Measurements from ENCODE around the gene NDFIP1. TPM values are rescaled to one million over a fixed set of nuclear protein-coding genes. Genes with fewer than 3 reads are reported as not detected.

The NDFIP1 gene, protein sequence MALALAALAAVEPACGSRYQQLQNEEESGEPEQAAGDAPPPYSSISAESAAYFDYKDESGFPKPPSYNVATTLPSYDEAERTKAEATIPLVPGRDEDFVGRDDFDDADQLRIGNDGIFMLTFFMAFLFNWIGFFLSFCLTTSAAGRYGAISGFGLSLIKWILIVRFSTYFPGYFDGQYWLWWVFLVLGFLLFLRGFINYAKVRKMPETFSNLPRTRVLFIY
- total RNA-seq (10 to 100 TPM; 67.9 to 74.5 (median 68.3) TPM), polyA plus RNA-seq (51.6 TPM)
- long read RNA-seq, donor 1, transcript NDFIP1-201 (8 exons, 3,851 nt), result major isoform, 287 of 304 reads
- long read RNA-seq, donor 1, partial matches to known transcripts, result 4 of 304 reads
- long read RNA-seq, donor 1, other reads (novel, unspliced or antisense), result 13 of 304 reads
- long read RNA-seq, donor 2, transcript NDFIP1-201 (8 exons, 3,851 nt), result major isoform, 103 of 109 reads
- long read RNA-seq, donor 2, partial matches to known transcripts, result 1 of 109 reads
- long read RNA-seq, donor 2, other reads (novel, unspliced or antisense), result 5 of 109 reads
- long read RNA-seq, donor 3, transcript NDFIP1-201 (8 exons, 3,851 nt), result major isoform, 378 of 401 reads
- long read RNA-seq, donor 3, partial matches to known transcripts, result 3 of 401 reads
- long read RNA-seq, donor 3, other reads (novel, unspliced or antisense), result 20 of 401 reads
- long read RNA-seq, donor 4, transcript NDFIP1-201 (8 exons, 3,851 nt), result major isoform, 103 of 107 reads
- long read RNA-seq, donor 4, partial matches to known transcripts, result 1 of 107 reads
- long read RNA-seq, donor 4, other reads (novel, unspliced or antisense), result 3 of 107 reads

DNA sequence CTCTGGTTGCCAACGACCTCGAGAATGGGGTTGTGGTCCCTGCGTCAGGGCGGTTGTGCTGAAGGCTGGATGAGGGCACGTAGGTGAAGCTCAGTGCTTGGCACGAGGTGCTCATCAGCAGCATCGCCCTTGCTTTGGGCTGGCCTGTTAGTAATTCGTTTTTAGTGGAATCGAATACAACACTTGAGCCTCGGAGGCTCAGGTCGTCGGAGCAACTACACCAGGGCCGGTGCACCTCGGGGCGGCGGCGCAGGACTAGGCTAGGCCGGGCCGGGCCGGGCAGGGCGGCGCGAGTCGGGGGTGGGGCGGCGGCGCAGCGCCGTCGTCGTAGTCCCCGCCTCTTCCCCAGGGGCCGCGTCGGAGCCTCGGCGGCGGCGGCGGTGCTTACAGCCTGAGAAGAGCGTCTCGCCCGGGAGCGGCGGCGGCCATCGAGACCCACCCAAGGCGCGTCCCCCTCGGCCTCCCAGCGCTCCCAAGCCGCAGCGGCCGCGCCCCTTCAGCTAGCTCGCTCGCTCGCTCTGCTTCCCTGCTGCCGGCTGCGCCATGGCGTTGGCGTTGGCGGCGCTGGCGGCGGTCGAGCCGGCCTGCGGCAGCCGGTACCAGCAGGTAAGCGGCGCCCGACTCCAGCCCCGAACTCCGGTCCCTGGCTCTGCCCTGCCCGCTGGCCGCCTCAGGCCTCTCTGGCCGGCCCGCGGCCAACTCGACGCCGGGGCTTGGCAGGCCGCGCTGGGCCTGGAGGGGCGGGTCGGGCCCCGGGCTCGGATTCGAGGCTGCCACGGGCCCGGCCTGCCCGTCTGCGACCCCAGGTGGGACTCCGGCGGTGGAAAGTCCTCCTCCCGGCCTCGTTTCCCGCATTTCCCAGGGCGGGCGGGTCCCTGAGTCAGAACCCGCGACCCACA is at the start of gene NDFIP1:
Gene NDFIP1 (plus strand): TSS at position 348 of the 899 bp plus-strand sequence. CDS start 196 bp downstream, at position 544.
- 2% methylated on average over 103 of the region's 103 CpGs for WGBS
- H3K4me3 ChIP-seq (ENCODE audit: low read length), result peak within 1 kb of the TSS; percentile 82
- H3K9me3 ChIP-seq (ENCODE audit: control insufficient read depth, low read length), result no peaks in the 10 kb centered on the region
- peak; percentile 98 to 99 for ATAC-seq
- H3K27me3 ChIP-seq (ENCODE audit: control insufficient read depth, insufficient read depth), result no peaks in the 10 kb centered on the region
- H3K4me1 ChIP-seq (ENCODE audit: control insufficient read depth, insufficient read depth, low read length), result no peaks in the 10 kb centered on the region
- H3K27ac ChIP-seq (ENCODE audit: low read length), result peak within 1 kb of the TSS; percentile 98
- intact Hi-C loops (cut with DNase I), result loop anchor here in 1 of 4 donors (5.0 kb wide), 1 partner anchor 81 kb away; no protein-coding TSS in a partner anchor
- DNase-seq, result peak; percentile 90 to 97 (median 96)

GRCh38 chr5:142059304-142059940 is 49.2 kb upstream of the NDFIP1 start:
- intact Hi-C loops (cut with DNase I), result no loop called here
- Histone ChIP-seq H3K4me1 (ENCODE audit: control insufficient read depth, insufficient read depth, low read length) (peaks cover 5% of the 10 kb centered on the region), H3K27ac (ENCODE audit: low read length) (no peak overlapping the region), H3K27me3 (ENCODE audit: control insufficient read depth, insufficient read depth) (no peaks in the 10 kb centered on the region), H3K9me3 (ENCODE audit: control insufficient read depth, low read length) (no peaks in the 10 kb centered on the region), H3K4me3 (ENCODE audit: low read length) (no peak overlapping the region)
- DNase-seq (no peak), ATAC-seq (peak; percentile 28 to 38)
- 74% methylated on average over 1 of the region's 1 CpG for WGBS

GRCh38 chr5:142063376-142063775 is 45.2 kb upstream of the NDFIP1 start:
- no peaks in the 10 kb centered on the region for H3K27me3 ChIP-seq (ENCODE audit: control insufficient read depth, insufficient read depth)
- intact Hi-C loops (cut with DNase I), result loop anchor here in 1 of 4 donors (10.0 kb wide), 1 partner anchor 49 kb away; the partner anchor contains the start of gene GNPDA1
- ATAC-seq (no peak), DNase-seq (no peak)
- H3K4me1 ChIP-seq (ENCODE audit: control insufficient read depth, insufficient read depth, low read length), result peaks cover 5% of the 10 kb centered on the region
- WGBS, result 62% methylated on average over 4 of the region's 4 CpGs
- no peak overlapping the region for H3K4me3 ChIP-seq (ENCODE audit: low read length)
- H3K27ac ChIP-seq (ENCODE audit: low read length), result peak overlapping the region; percentile 70
- H3K9me3 ChIP-seq (ENCODE audit: control insufficient read depth, low read length), result no peaks in the 10 kb centered on the region

DNA sequence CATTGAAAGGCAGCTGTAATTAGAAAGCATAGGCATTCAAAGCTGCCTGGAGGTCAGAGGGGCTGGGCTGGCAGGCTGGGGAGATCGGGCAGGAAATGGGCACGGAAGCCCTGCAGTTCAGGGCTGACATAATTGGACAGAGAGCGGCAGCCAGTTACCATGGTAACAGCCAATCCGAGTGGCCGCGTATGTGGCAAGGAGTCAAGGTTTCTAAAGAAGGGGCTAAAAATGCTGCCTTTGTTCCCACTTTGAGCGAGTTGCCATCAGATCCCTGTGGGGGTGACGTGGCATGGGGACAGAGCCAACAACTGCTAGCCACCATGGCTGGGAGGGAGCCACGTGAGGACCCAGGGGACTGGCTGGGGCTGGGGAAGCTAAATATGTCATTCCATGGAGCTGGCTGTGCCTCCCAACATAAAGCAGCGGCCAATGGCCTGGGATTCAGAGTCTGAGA is 44.7 kb upstream of the NDFIP1 start:
- H3K4me3 ChIP-seq (ENCODE audit: low read length), result no peak overlapping the region
- H3K27ac ChIP-seq (ENCODE audit: low read length), result peak overlapping the region; percentile 70
- 6% methylated on average over 10 of the region's 10 CpGs for WGBS
- peaks cover 5% of the 10 kb centered on the region for H3K4me1 ChIP-seq (ENCODE audit: control insufficient read depth, insufficient read depth, low read length)
- intact Hi-C loops (cut with DNase I), result loop anchor here in 1 of 4 donors (10.0 kb wide), 1 partner anchor 49 kb away; the partner anchor contains the start of gene GNPDA1
- no peaks in the 10 kb centered on the region for H3K9me3 ChIP-seq (ENCODE audit: control insufficient read depth, low read length)
- ATAC-seq (peak; percentile 90 to 92), DNase-seq (peak; percentile 94 to 95 (median 95))
- H3K27me3 ChIP-seq (ENCODE audit: control insufficient read depth, insufficient read depth), result no peaks in the 10 kb centered on the region

DNA sequence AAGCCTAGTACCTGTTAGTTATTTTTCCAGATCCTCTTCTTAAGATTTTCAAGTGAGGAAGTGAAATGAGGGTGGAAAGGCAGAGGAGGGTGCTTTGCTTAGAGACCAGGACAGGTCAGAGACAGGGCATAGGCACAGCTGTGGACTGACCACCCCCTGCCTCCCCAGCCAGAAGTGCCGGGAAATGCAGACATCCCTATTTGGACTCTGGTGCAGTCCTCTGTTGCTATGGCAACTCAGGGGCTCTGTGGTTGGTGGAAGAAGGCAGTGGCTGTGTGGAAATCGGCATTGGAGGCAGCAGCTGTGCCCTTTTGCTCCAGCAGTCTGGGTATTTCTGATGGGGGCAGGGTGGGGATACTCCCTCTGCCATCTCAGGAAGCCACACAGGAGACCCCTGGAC is 43.3 kb upstream of the NDFIP1 start:
- Histone ChIP-seq H3K4me1 (ENCODE audit: control insufficient read depth, insufficient read depth, low read length) (peaks cover 5% of the 10 kb centered on the region), H3K9me3 (ENCODE audit: control insufficient read depth, low read length) (no peaks in the 10 kb centered on the region), H3K4me3 (ENCODE audit: low read length) (no peak overlapping the region), H3K27ac (ENCODE audit: low read length) (no peak overlapping the region), H3K27me3 (ENCODE audit: control insufficient read depth, insufficient read depth) (no peaks in the 10 kb centered on the region)
- WGBS, result 58% methylated on average over 2 of the region's 2 CpGs
- intact Hi-C loops (cut with DNase I), result loop anchor here in 1 of 4 donors (10.0 kb wide), 1 partner anchor 50 kb away; the partner anchor contains the start of gene GNPDA1
- DNase-seq (peak in 1 of 3 donors; percentile 24), ATAC-seq (peak in 1 of 2 donors; percentile 8)

- Histone ChIP-seq H3K27ac (ENCODE audit: low read length) (no peak overlapping the region), H3K27me3 (ENCODE audit: control insufficient read depth, insufficient read depth) (no peaks in the 10 kb centered on the region), H3K4me3 (ENCODE audit: low read length) (no peak overlapping the region), H3K9me3 (ENCODE audit: control insufficient read depth, low read length) (no peaks in the 10 kb centered on the region), H3K4me1 (ENCODE audit: control insufficient read depth, insufficient read depth, low read length) (no peaks in the 10 kb centered on the region)
- ATAC-seq (no peak), DNase-seq (no peak)
- 80% methylated on average over 6 of the region's 6 CpGs for WGBS
- intact Hi-C loops (cut with DNase I), result loop anchor here in 1 of 4 donors (10.0 kb wide), 1 partner anchor 55 kb away; the partner anchor contains the start of gene GNPDA1
These were observed 38.8 kb upstream of the NDFIP1 start for GRCh38 chr5:142069606-142070399.

DNA sequence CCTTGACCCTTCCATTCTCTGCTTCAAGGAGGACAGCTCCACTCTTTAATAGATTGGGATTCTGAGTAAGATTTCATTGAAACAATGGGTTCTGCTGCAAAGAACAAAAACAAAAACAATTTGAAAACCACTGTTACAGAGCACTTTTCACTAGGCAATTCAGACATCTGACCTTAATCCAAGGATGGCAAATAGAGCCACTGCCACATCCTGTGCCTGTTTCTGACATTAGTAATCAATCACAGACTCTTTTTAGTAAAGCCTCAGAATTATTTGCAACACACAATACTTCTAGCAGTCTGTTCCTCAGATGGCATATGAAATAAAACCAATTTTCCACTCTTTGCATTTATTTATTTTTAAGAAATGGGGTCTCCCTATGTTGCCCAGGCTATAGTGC is 37.8 kb upstream of the NDFIP1 start:
- Histone ChIP-seq H3K9me3 (ENCODE audit: control insufficient read depth, low read length) (no peaks in the 10 kb centered on the region), H3K4me1 (ENCODE audit: control insufficient read depth, insufficient read depth, low read length) (no peaks in the 10 kb centered on the region), H3K27me3 (ENCODE audit: control insufficient read depth, insufficient read depth) (no peaks in the 10 kb centered on the region), H3K4me3 (ENCODE audit: low read length) (no peak overlapping the region), H3K27ac (ENCODE audit: low read length) (no peak overlapping the region)
- DNase-seq, result no peak
- no peak for ATAC-seq
- intact Hi-C loops (cut with DNase I), result no loop called here

DNA sequence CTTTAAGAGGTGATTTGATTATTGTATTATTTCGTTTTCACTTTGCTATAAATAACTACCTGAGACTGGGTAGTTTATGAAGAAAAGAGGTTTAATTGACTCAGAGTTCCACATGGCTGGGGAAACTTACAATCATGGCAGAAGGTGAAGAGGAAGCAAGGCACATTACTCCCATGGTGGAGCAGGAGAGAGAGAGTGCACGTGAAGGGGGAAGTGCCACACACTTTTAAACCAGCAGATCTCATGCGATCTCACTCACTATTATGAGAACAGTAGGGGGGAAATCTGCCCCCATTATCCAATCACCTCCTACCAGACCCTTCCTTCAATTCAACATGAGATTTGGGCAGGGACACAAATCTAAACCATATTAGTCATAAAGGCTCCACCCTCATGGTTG is 36.1 kb upstream of the NDFIP1 start:
- 65% methylated on average over 3 of the region's 3 CpGs for WGBS
- no peak for DNase-seq
- Histone ChIP-seq H3K4me1 (ENCODE audit: control insufficient read depth, insufficient read depth, low read length) (no peaks in the 10 kb centered on the region), H3K27ac (ENCODE audit: low read length) (no peak overlapping the region), H3K9me3 (ENCODE audit: control insufficient read depth, low read length) (no peaks in the 10 kb centered on the region), H3K4me3 (ENCODE audit: low read length) (no peak overlapping the region), H3K27me3 (ENCODE audit: control insufficient read depth, insufficient read depth) (no peaks in the 10 kb centered on the region)
- intact Hi-C loops (cut with DNase I), result no loop called here
- no peak for ATAC-seq

- WGBS, result 92% methylated on average over 2 of the region's 2 CpGs
- no peaks in the 10 kb centered on the region for H3K27me3 ChIP-seq (ENCODE audit: control insufficient read depth, insufficient read depth)
- ATAC-seq, result no peak
- no peak overlapping the region for H3K27ac ChIP-seq (ENCODE audit: low read length)
- no peak for DNase-seq
- H3K4me1 ChIP-seq (ENCODE audit: control insufficient read depth, insufficient read depth, low read length), result no peaks in the 10 kb centered on the region
- no peak overlapping the region for H3K4me3 ChIP-seq (ENCODE audit: low read length)
- intact Hi-C loops (cut with DNase I), result no loop called here
- H3K9me3 ChIP-seq (ENCODE audit: control insufficient read depth, low read length), result no peaks in the 10 kb centered on the region
These were observed 35.1 kb upstream of the NDFIP1 start for GRCh38 chr5:142073362-142073988.
